HEK293T (cell line): ENCODE results near the gene HOXD9.

Experiments
- CTCF ChIA-PET: fragments of 350-600 bp; formaldehyde crosslinking; extraction: SDS; loops from one replicate; lab custom pipeline; 2021; ENCODE audit warnings: antibody characterized with exemption, inconsistent platforms; lab: Yijun Ruan, JAX
- POLR2A ChIA-PET: fragments of 350-600 bp; formaldehyde crosslinking; extraction: SDS; loops from one replicate; lab custom pipeline; 2020; ENCODE audit warnings: antibody characterized with exemption, inconsistent platforms; lab: Yijun Ruan, JAX
- DNase-seq: peaks from one replicate; pipeline ENCODE4 v3.0.0; 2012; ENCODE audit warnings: mixed read lengths; ENCODE audit errors: extremely low spot score
- ARNT ChIP-seq: fragments of 450-650 bp; IDR thresholded peaks from 2 replicates; pipeline ENCODE4 v1.6.1; 2017; ENCODE audit warnings: mild to moderate bottlenecking
- BHLHE40 ChIP-seq: fragments of 450-650 bp; IDR thresholded peaks from 2 replicates; pipeline ENCODE4 v1.6.1; 2016; ENCODE audit warnings: mild to moderate bottlenecking, moderate library complexity, borderline replicate concordance
- CTBP1 ChIP-seq: fragments of 450-650 bp; IDR thresholded peaks from 2 replicates; pipeline ENCODE4 v1.6.1; 2016; ENCODE audit warnings: borderline replicate concordance
- ELF4 ChIP-seq: fragments of 450-650 bp; IDR thresholded peaks from 2 replicates; pipeline ENCODE4 v1.6.1; 2017; ENCODE audit warnings: antibody characterized with exemption
- FOXA1 ChIP-seq: fragments of 450-650 bp; IDR thresholded peaks from 2 replicates; pipeline ENCODE4 v1.6.1; 2016; ENCODE audit warnings: mild to moderate bottlenecking
- FOXK2 ChIP-seq: fragments of 450-650 bp; IDR thresholded peaks from 2 replicates; pipeline ENCODE4 v1.6.1; 2016; ENCODE audit warnings: mild to moderate bottlenecking
- FOXM1 ChIP-seq: fragments of 450-650 bp; IDR thresholded peaks from 2 replicates; pipeline ENCODE4 v1.6.1; 2017; ENCODE audit warnings: mild to moderate bottlenecking, borderline replicate concordance
- HDGF ChIP-seq: fragments of 450-650 bp; IDR thresholded peaks from 2 replicates; pipeline ENCODE4 v1.6.1; 2017; ENCODE audit warnings: antibody characterized with exemption, borderline replicate concordance
- L3MBTL2 ChIP-seq: fragments of 450-650 bp; conservative IDR thresholded peaks from 2 replicates; pipeline ENCODE4 v1.6.1; 2016; ENCODE audit warnings: mild to moderate bottlenecking
- LEF1 ChIP-seq: fragments of 450-650 bp; IDR thresholded peaks from 2 replicates; pipeline ENCODE4 v1.6.1; 2017; ENCODE audit warnings: mild to moderate bottlenecking, borderline replicate concordance
- NFRKB ChIP-seq: fragments of 450-650 bp; IDR thresholded peaks from 2 replicates; pipeline ENCODE4 v1.6.1; 2016; ENCODE audit warnings: mild to moderate bottlenecking, moderate library complexity
- PKNOX1 ChIP-seq: fragments of 450-650 bp; IDR thresholded peaks from 2 replicates; pipeline ENCODE4 v1.6.1; 2016
- SP1 ChIP-seq: fragments of 450-650 bp; IDR thresholded peaks from 2 replicates; pipeline ENCODE4 v1.6.1; 2017
- SUZ12 ChIP-seq: fragments of 450-650 bp; IDR thresholded peaks from 2 replicates; pipeline ENCODE4 v1.6.1; 2016; ENCODE audit warnings: mild to moderate bottlenecking
- TARDBP ChIP-seq: fragments of 450-650 bp; IDR thresholded peaks from 2 replicates; pipeline ENCODE4 v1.6.1; 2016
- ZNF384 ChIP-seq: fragments of 450-650 bp; IDR thresholded peaks from 2 replicates; pipeline ENCODE4 v1.6.1; 2016

HOXD9 gene

GRCh38 chr2:176163672-176164056, 41.1 kb downstream of the HOXD9 start:
- no peak for DNase-seq
- no peak for TF ChIP-seq LEF1
- no peak for TF ChIP-seq FOXA1
- no peak for TF ChIP-seq L3MBTL2
- no peak for TF ChIP-seq BHLHE40
- TF ChIP-seq CTBP1: no peak
- TF ChIP-seq SUZ12: no peak
- TF ChIP-seq PKNOX1: no peak
- ChIA-PET POLR2A (no interaction called here), CTCF (interaction anchor here (0.5 kb wide), 1 partner anchor 89 kb away, joined by 3 read pairs; no protein-coding TSS in a partner anchor)

- ChIA-PET CTCF (interaction anchor here (0.5 kb wide), 1 partner anchor 89 kb away, joined by 3 read pairs; no protein-coding TSS in a partner anchor), POLR2A (interaction anchor here (0.9 to 2.6 kb wide), 3 partner anchors 10 to 105 kb away, joined by 3 to 11 read pairs (median 5); partner anchors contain the start of genes HOXD1 and MTX2)
- no peak for TF ChIP-seq FOXM1
- TF ChIP-seq BHLHE40: no peak
- no peak for TF ChIP-seq HDGF
- TF ChIP-seq SUZ12: no peak
- TF ChIP-seq LEF1: no peak
- TF ChIP-seq ZNF384: no peak
- DNase-seq: no peak
Measured at GRCh38 chr2:176164201-176164600, 41.7 kb downstream of the HOXD9 start.

GRCh38 chr2:176164611-176165369, 42.3 kb downstream of the HOXD9 start:
- ChIA-PET POLR2A (interaction anchor here (0.9 to 2.6 kb wide), 3 partner anchors 10 to 105 kb away, joined by 3 to 11 read pairs (median 5); partner anchors contain the start of genes HOXD1 and MTX2), CTCF (no interaction called here)
- TF ChIP-seq ARNT (no peak), PKNOX1 (peak; percentile 40; the same call in 1 of the 2 replicates), ZNF384 (no peak), NFRKB (no peak), FOXM1 (no peak), HDGF (no peak), TARDBP (no peak), L3MBTL2 (no peak), FOXA1 (no peak)
- no peak for DNase-seq

GRCh38 chr2:176165370-176166050, 43.0 kb downstream of the HOXD9 start:
- TF ChIP-seq PKNOX1 (peak; percentile 67), TARDBP (no peak)
- POLR2A ChIA-PET: interaction anchor here (1.7 to 2.6 kb wide), 2 partner anchors 9 to 104 kb away, joined by 5 to 11 read pairs; partner anchors contain the start of gene MTX2
- CTCF ChIA-PET: no interaction called here
- DNase-seq: no peak

GRCh38 chr2:176166272-176166671, 43.8 kb downstream of the HOXD9 start:
- TF ChIP-seq SP1: no peak
- TF ChIP-seq TARDBP: no peak
- TF ChIP-seq PKNOX1: no peak
- no peak for TF ChIP-seq FOXM1
- no peak for TF ChIP-seq FOXK2
- no peak for TF ChIP-seq BHLHE40
- TF ChIP-seq ELF4: no peak
- no peak for TF ChIP-seq ZNF384
- no peak for TF ChIP-seq CTBP1
- no peak for TF ChIP-seq L3MBTL2
- no peak for TF ChIP-seq LEF1
- TF ChIP-seq SUZ12: no peak
- no peak for TF ChIP-seq FOXA1
- TF ChIP-seq ARNT: no peak
- no peak for TF ChIP-seq NFRKB
- TF ChIP-seq HDGF: no peak
- ChIA-PET CTCF (no interaction called here), POLR2A (interaction anchor here (2.6 kb wide), 1 partner anchor 8 kb away, joined by 11 read pairs; no protein-coding TSS in a partner anchor)
- DNase-seq: no peak

GRCh38 chr2:176167398-176167797, 44.9 kb downstream of the HOXD9 start:
- CTCF ChIA-PET: no interaction called here

More at GRCh38 chr2:176167398-176167797, 44.9 kb downstream of the HOXD9 start:
- POLR2A ChIA-PET: no interaction called here
- no peak for TF ChIP-seq SP1
- no peak for TF ChIP-seq ARNT
- no peak for TF ChIP-seq SUZ12
- no peak for TF ChIP-seq TARDBP
- no peak for TF ChIP-seq FOXK2
- TF ChIP-seq HDGF: no peak
- no peak for TF ChIP-seq BHLHE40
- TF ChIP-seq NFRKB: no peak
- no peak for TF ChIP-seq FOXA1
- no peak for TF ChIP-seq L3MBTL2
- TF ChIP-seq ZNF384: no peak
- no peak for TF ChIP-seq PKNOX1
- no peak for TF ChIP-seq ELF4
- no peak for TF ChIP-seq CTBP1
- TF ChIP-seq LEF1: no peak
- no peak for TF ChIP-seq FOXM1
- DNase-seq: no peak
